ENCODE measurements around the gene GRK3. TPM values are rescaled to one million over a fixed set of nuclear protein-coding genes. Genes with fewer than 3 reads are reported as not detected.

The GRK3 gene
- total and polyA plus RNA-seq, 2 of the 4 experiments (the other 2 are of a cell fraction), result 0.58 to 1.6 TPM

DNA sequence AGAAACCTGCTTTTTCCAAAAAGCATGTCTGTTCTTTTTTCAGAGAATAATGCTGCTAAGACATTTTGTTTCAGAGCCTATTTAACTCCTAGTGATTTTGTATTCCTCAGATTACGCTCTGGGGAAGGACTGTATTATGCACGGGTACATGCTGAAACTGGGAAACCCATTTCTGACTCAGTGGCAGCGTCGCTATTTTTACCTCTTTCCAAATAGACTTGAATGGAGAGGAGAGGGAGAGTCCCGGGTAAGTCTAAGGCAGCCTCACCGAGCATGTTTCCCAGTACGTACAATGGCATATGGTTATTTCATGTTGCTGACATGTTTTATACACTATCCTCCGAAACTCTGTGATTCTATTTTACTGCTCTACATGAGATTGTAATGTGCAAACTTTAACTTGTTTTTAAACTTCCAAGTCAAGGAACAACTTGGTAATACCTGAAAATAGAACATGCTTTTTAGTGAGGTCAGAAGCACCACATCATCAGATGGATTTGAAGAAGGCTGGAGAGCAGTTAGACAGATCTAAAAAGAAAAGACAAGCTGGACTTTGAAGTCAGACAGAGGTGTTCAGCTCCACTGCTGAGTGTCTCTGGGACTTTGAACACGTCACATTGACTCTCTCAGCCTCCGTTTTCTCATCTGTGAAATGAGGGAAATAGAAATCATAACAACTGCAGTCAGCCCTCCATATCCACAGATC lies 153.8 kb downstream of the GRK3 start:
- Histone ChIP-seq H2BK120ac (ENCODE audit: low read depth, low read length) (no peak overlapping the region), H2AK9ac (replicated peaks; ENCODE audit: low read depth, low read length, poor library complexity) (no peak overlapping the region), H4K5ac (ENCODE audit: low read depth, low read length) (no peak overlapping the region), H4K8ac (ENCODE audit: low read depth in 2 of 2, low read length in 2 of 2) (no peak overlapping the region), H3K9ac (ENCODE audit: low read depth, low read length) (no peak overlapping the region), H3K27ac (ENCODE audit: insufficient read depth, low read length) (no peak overlapping the region), H3K56ac (ENCODE audit: extremely low read depth, insufficient read depth, low read length) (no peak overlapping the region), H3K9me3 (ENCODE audit: control insufficient read depth, insufficient read depth, low read length) (no peaks in the 10 kb centered on the region), H3K14ac (replicated peaks; ENCODE audit: low read depth, low read length) (no peak overlapping the region), H3K4me3 (ENCODE audit: insufficient read depth, low read depth, low read length) (no peak overlapping the region), H3K27me3 (ENCODE audit: control insufficient read depth, insufficient read depth, low read length) (no peaks in the 10 kb centered on the region), H3K4me1 (ENCODE audit: control insufficient read depth, insufficient read depth, low read length) (no peaks in the 10 kb centered on the region), H2BK20ac (ENCODE audit: low read depth, low read length) (no peak overlapping the region), H2AK5ac (ENCODE audit: low read depth, low read length) (no peak overlapping the region), H2BK15ac (ENCODE audit: low read depth, low read length) (no peak overlapping the region), H3K9me1 (ENCODE audit: insufficient read depth, low read length) (no peaks in the 10 kb centered on the region), H2BK5ac (ENCODE audit: low read depth, low read length, poor library complexity, severe bottlenecking) (no peak overlapping the region), H2AFZ (replicated peaks; ENCODE audit: low read length, poor library complexity) (no peak overlapping the region), H3K4me2 (ENCODE audit: low read depth, low read length) (no peak overlapping the region), H3K18ac (ENCODE audit: low read depth, low read length) (no peak overlapping the region), H3K23ac (ENCODE audit: low read depth, low read length) (no peak overlapping the region), H3K36me3 (ENCODE audit: control insufficient read depth, insufficient read depth, low read length) (no peaks in the 10 kb centered on the region), H4K91ac (ENCODE audit: insufficient read depth, low read depth, low read length) (no peak overlapping the region), H3K4ac (ENCODE audit: low read depth, low read length) (no peak overlapping the region), H4K20me1 (ENCODE audit: insufficient read depth, low read length) (no peaks in the 10 kb centered on the region), H3K79me1 (ENCODE audit: low read depth in 1 of 2, low read length in 2 of 2) (no peaks in the 10 kb centered on the region)
- in situ Hi-C loops (cut with MboI; ENCODE audit: low sequenced_read_pairs) (no loop called here), intact Hi-C loops (cut with micrococcal nuclease) (no loop called here), dilution Hi-C loops (cut with HindIII; ENCODE audit: low sequenced_read_pairs, unreplicated experiment) (no loop called here)
- BruUV-seq (replicated peaks), result no TSS peak
- TF ChIP-seq SMC3 (IDR thresholded peaks at IDR 0.05; ENCODE audit: low read depth, low read length) (no peak), RCOR1 (IDR thresholded peaks at IDR 0.05; ENCODE audit: insufficient replicate concordance, low read length) (no peak), BHLHE40 (IDR thresholded peaks at IDR 0.05; ENCODE audit: low read depth, low read length) (no peak), POLR2A (IDR thresholded peaks at IDR 0.05; ENCODE audit: low read depth, low read length) (no peak), NFE2L2 (IDR thresholded peaks at IDR 0.05; ENCODE audit: low read depth, low read length) (no peak), FOS (IDR thresholded peaks at IDR 0.05; ENCODE audit: low read depth, low read length) (no peak), CHD1 (IDR thresholded peaks at IDR 0.05; ENCODE audit: low read depth, low read length) (no peak), CEBPB (IDR thresholded peaks at IDR 0.05; ENCODE audit: low read depth, low read length) (no peak), MAZ (IDR thresholded peaks at IDR 0.05; ENCODE audit: borderline replicate concordance, low read depth, low read length) (no peak)
- TF ChIP-seq, protein P1, sequence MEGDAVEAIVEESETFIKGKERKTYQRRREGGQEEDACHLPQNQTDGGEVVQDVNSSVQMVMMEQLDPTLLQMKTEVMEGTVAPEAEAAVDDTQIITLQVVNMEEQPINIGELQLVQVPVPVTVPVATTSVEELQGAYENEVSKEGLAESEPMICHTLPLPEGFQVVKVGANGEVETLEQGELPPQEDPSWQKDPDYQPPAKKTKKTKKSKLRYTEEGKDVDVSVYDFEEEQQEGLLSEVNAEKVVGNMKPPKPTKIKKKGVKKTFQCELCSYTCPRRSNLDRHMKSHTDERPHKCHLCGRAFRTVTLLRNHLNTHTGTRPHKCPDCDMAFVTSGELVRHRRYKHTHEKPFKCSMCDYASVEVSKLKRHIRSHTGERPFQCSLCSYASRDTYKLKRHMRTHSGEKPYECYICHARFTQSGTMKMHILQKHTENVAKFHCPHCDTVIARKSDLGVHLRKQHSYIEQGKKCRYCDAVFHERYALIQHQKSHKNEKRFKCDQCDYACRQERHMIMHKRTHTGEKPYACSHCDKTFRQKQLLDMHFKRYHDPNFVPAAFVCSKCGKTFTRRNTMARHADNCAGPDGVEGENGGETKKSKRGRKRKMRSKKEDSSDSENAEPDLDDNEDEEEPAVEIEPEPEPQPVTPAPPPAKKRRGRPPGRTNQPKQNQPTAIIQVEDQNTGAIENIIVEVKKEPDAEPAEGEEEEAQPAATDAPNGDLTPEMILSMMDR (conservative IDR thresholded peaks at IDR 0.05; ENCODE audit: low read depth, low read length), result no peak
- TF ChIP-seq, protein P2, sequence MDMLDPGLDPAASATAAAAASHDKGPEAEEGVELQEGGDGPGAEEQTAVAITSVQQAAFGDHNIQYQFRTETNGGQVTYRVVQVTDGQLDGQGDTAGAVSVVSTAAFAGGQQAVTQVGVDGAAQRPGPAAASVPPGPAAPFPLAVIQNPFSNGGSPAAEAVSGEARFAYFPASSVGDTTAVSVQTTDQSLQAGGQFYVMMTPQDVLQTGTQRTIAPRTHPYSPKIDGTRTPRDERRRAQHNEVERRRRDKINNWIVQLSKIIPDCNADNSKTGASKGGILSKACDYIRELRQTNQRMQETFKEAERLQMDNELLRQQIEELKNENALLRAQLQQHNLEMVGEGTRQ (IDR thresholded peaks at IDR 0.05; ENCODE audit: low read depth, low read length), result no peak
- POLR2A ChIA-PET (ENCODE audit: unreplicated experiment), result no interaction called here
- DNase-seq, result no peak
- CTCF ChIA-PET, result no interaction called here
- no peak for ATAC-seq (ENCODE audit: low read depth)
- WGBS, 2 experiments (ENCODE audit: extremely low coverage in 2 of 2, insufficient read length in 1 of 2), result 90% methylated on average over 2 of the region's 10 CpGs; no CpG with 5 or more reads in 1 of the 2 experiments

Measured in IMR-90 (cell line).